Measurements from ENCODE around the gene DLG2. TPM values are rescaled to one million over a fixed set of nuclear protein-coding genes. Genes with fewer than 3 reads are reported as not detected.
"Not testable (repeated sequence)": the region's sequence is repeated elsewhere in the genome, so short reads cannot be mapped to it uniquely, and the experiment has no call there.

The DLG2 gene
- total RNA-seq, 3 donors from 2014 or later (not counting 1 experiment from before 2014, with no cell fraction given), result 1.7 to 2.9 (median 2.2) TPM

- intact Hi-C loops (cut with micrococcal nuclease), result no loop called here
- peaks cover 12 to 17% of the 10 kb centered on the region in 2 donors for H3K9me3 Mint-ChIP-seq
- ATAC-seq, result no peak
- Histone ChIP-seq H3K4me1 (ENCODE audit: control insufficient read depth, insufficient read depth, low read length) (no peaks in the 10 kb centered on the region), H3K27ac (ENCODE audit: low read length) (no peak overlapping the region), H3K36me3 (ENCODE audit: control insufficient read depth, insufficient read depth, low read length) (no peaks in the 10 kb centered on the region), H3K4me3 (ENCODE audit: low read length) (no peak overlapping the region), H3K9me3 (ENCODE audit: control insufficient read depth, insufficient read depth, low read length) (peaks cover 4% of the 10 kb centered on the region), H3K27me3 (ENCODE audit: control insufficient read depth, insufficient read depth, low read length) (no peaks in the 10 kb centered on the region)
- no peaks in the 10 kb centered on the region for H3K27me3 Mint-ChIP-seq (ENCODE audit: low read depth in 2 of 2)
- no peak overlapping the region for H3K27ac Mint-ChIP-seq
- no peaks in the 10 kb centered on the region for H3K4me1 Mint-ChIP-seq
- TF ChIP-seq CTCF (IDR thresholded peaks at IDR 0.05), result no peak
- no peak for DNase-seq
- no peak overlapping the region for H3K4me3 Mint-ChIP-seq
- peaks cover 12% of the 10 kb centered on the region for H3K36me3 Mint-ChIP-seq
- 89% methylated on average over 3 of the region's 4 CpGs for WGBS (ENCODE audit: insufficient coverage)
Measured at GRCh38 chr11:84313830-84314359, 1313.2 kb downstream of the DLG2 start.

- Histone ChIP-seq H3K27ac (ENCODE audit: low read length) (no peak overlapping the region), H3K36me3 (ENCODE audit: control insufficient read depth, insufficient read depth, low read length) (no peaks in the 10 kb centered on the region), H3K4me1 (ENCODE audit: control insufficient read depth, insufficient read depth, low read length) (no peaks in the 10 kb centered on the region), H3K4me3 (ENCODE audit: low read length) (no peak overlapping the region), H3K27me3 (ENCODE audit: control insufficient read depth, insufficient read depth, low read length) (no peaks in the 10 kb centered on the region), H3K9me3 (ENCODE audit: control insufficient read depth, insufficient read depth, low read length) (no peaks in the 10 kb centered on the region)
- TF ChIP-seq CTCF (IDR thresholded peaks at IDR 0.05), result no peak
- 79% methylated on average over 1 of the region's 1 CpG for WGBS (ENCODE audit: insufficient coverage)
- DNase-seq (no peak), ATAC-seq (no peak)
- peaks cover 12 to 13% of the 10 kb centered on the region in 2 donors for H3K9me3 Mint-ChIP-seq
- no peaks in the 10 kb centered on the region for H3K4me1 Mint-ChIP-seq
- no peak overlapping the region for H3K4me3 Mint-ChIP-seq
- peaks cover 7% of the 10 kb centered on the region for H3K36me3 Mint-ChIP-seq
- intact Hi-C loops (cut with micrococcal nuclease), result no loop called here
- H3K27ac Mint-ChIP-seq, result no peak overlapping the region
- no peaks in the 10 kb centered on the region for H3K27me3 Mint-ChIP-seq (ENCODE audit: low read depth in 2 of 2)
Measured at GRCh38 chr11:84310268-84310667, 1316.9 kb downstream of the DLG2 start.

GRCh38 chr11:84308491-84308890 lies 1318.7 kb downstream of the DLG2 start:
- intact Hi-C loops (cut with micrococcal nuclease); H3K27me3 ChIP-seq (ENCODE audit: control insufficient read depth, insufficient read depth, low read length); H3K27ac ChIP-seq (ENCODE audit: low read length); H3K27ac Mint-ChIP-seq; ATAC-seq; H3K4me1 ChIP-seq (ENCODE audit: control insufficient read depth, insufficient read depth, low read length); H3K4me3 ChIP-seq (ENCODE audit: low read length); H3K27me3 Mint-ChIP-seq (ENCODE audit: low read depth in 2 of 2); H3K36me3 ChIP-seq (ENCODE audit: control insufficient read depth, insufficient read depth, low read length); H3K9me3 ChIP-seq (ENCODE audit: control insufficient read depth, insufficient read depth, low read length); H3K4me3 Mint-ChIP-seq; H3K4me1 Mint-ChIP-seq; DNase-seq; H3K36me3 Mint-ChIP-seq: not testable (repeated sequence)
- H3K9me3 Mint-ChIP-seq, result peaks cover 13% of the 10 kb centered on the region in 2 donors
- 97% methylated on average over 33 of the region's 33 CpGs for WGBS (ENCODE audit: insufficient coverage)

- Histone ChIP-seq H3K27me3 (ENCODE audit: control insufficient read depth, insufficient read depth, low read length) (no peaks in the 10 kb centered on the region), H3K36me3 (ENCODE audit: control insufficient read depth, insufficient read depth, low read length) (no peaks in the 10 kb centered on the region), H3K27ac (ENCODE audit: low read length) (no peak overlapping the region), H3K4me3 (ENCODE audit: low read length) (no peak overlapping the region), H3K4me1 (ENCODE audit: control insufficient read depth, insufficient read depth, low read length) (no peaks in the 10 kb centered on the region), H3K9me3 (ENCODE audit: control insufficient read depth, insufficient read depth, low read length) (no peaks in the 10 kb centered on the region)
- Mint-ChIP-seq H3K4me1 (no peaks in the 10 kb centered on the region), H3K27ac (no peak overlapping the region), H3K9me3 (peaks cover 0 to 2% of the 10 kb centered on the region in 2 donors), H3K4me3 (no peak overlapping the region), H3K27me3 (ENCODE audit: low read depth in 2 of 2) (no peaks in the 10 kb centered on the region), H3K36me3 (no peaks in the 10 kb centered on the region)
- no CpG with 5 or more reads among the region's 1 CpG for WGBS (ENCODE audit: insufficient coverage)
- DNase-seq, result no peak
- intact Hi-C loops (cut with micrococcal nuclease), result no loop called here
- no peak for TF ChIP-seq CTCF (IDR thresholded peaks at IDR 0.05)
- ATAC-seq, result no peak
Measured at GRCh38 chr11:84300092-84300491, 1327.1 kb downstream of the DLG2 start.
